ENCODE data around the gene GLA. TPM values are rescaled to one million over a fixed set of nuclear protein-coding genes. Genes with fewer than 3 reads are reported as not detected.
A peak's percentile ranks its signal among the peaks of the same experiment; 100 is the strongest.

The GLA gene
- total RNA-seq, 1 experiment from 2014 or later: 54.9 TPM

GRCh38 chrX:101357166-101357795 lies 50.4 kb downstream of the GLA start:
- DNase-seq (ENCODE audit: low spot score): peak; percentile 40

- no peak for DNase-seq (ENCODE audit: low spot score)
Observed at GRCh38 chrX:101349193-101349562, 58.5 kb downstream of the GLA start.

GRCh38 chrX:101348452-101349192 lies 59.1 kb downstream of the GLA start, which contains the start of gene TIMM8A:
TIMM8A (minus strand) TSS chrX:101348742; CDS start chrX:101348664, 78 bp downstream.
- DNase-seq (ENCODE audit: low spot score): peak; percentile 79

DNA sequence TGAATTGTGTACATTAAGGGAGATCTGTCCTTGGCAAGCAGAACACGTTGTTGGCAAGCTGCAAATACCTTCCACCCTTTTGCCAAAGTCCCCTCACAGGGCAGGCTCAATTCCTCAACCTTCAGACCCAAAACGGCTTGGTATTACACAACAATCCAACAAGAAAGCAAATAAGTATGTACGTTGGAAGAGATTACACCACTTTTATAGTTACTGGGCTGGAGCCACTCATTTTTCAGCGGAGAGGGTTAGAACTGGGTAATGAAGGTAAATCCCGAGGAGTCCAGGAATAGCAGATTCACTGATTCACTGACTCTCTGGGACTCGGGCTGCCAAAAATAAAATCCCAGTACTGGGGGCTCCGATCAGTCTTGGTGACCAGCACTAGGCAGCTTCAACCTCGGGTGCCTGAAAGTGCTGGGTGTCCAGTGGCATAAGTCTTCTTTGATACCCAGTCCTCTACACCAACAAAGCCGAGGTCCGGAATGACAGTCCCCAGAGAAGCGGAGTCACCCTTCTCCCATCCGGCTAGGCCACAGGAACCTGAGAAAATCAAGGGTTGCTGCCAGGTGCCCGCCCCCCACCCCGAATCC lies 59.8 kb downstream of the GLA start:
- peak; percentile 26 for DNase-seq (ENCODE audit: low spot score)

Other genes with a start within 250 kb of the GLA start
- 0.05 and 0.13 TPM in 2 replicates for gene DRP2, start 188.1 kb downstream of the GLA start, total RNA-seq (2014; rRNA removed; shearing (Covaris generic))
- not detected in 2 replicates for gene TAF7L, start 116.6 kb downstream of the GLA start, total RNA-seq (2014; rRNA removed; shearing (Covaris generic))
- 2.6 and 5.3 TPM in 2 replicates for gene TIMM8A, start 59.2 kb downstream of the GLA start, total RNA-seq (2014; rRNA removed; shearing (Covaris generic))
- gene BTK, start 21.7 kb downstream of the GLA start, total RNA-seq (2014; rRNA removed; shearing (Covaris generic)): not detected in 2 replicates
- gene RPL36A, start 16.9 kb downstream of the GLA start, total RNA-seq (2014; rRNA removed; shearing (Covaris generic)): 658 and 887 TPM in 2 replicates
- gene HNRNPH2, start 297 bp upstream of the GLA start, total RNA-seq (2014; rRNA removed; shearing (Covaris generic)): 47.7 and 51.5 TPM in 2 replicates
- 0.13 and 0.43 TPM in 2 replicates for gene ARMCX4, start 77.5 kb upstream of the GLA start, total RNA-seq (2014; rRNA removed; shearing (Covaris generic))
- gene ARMCX1, start 142.6 kb upstream of the GLA start, total RNA-seq (2014; rRNA removed; shearing (Covaris generic)): not detected in 2 replicates
- 9.2 and 10.0 TPM in 2 replicates for gene ARMCX6, start 210.1 kb upstream of the GLA start, total RNA-seq (2014; rRNA removed; shearing (Covaris generic))
- gene ARMCX3, start 215.2 kb upstream of the GLA start, total RNA-seq (2014; rRNA removed; shearing (Covaris generic)): 9.2 and 11.3 TPM in 2 replicates

All from HT-29 (cell line).